Transverse colon (tissue), 4 donors: ENCODE data around the gene TRMT6. TPM values are rescaled to one million over a fixed set of nuclear protein-coding genes. Genes with fewer than 3 reads are reported as not detected.

ENCODE experiments used
- DNase-seq: peaks from one replicate; pipeline ENCODE4 v3.0.0-alpha.2; 2019
- H3K27ac ChIP-seq, 4 donors: fragments of 200-600 bp; sonication (generic); 2 replicates each; pipeline ENCODE4 v1.5.1; 2016 to 2018; ENCODE audit warnings: inconsistent platforms in 4 of 4
- H3K27me3 ChIP-seq: fragments of 200-600 bp; sonication (generic); 2 replicates; pipeline ENCODE4 v1.5.1; 2017; ENCODE audit warnings: inconsistent platforms
- H3K36me3 ChIP-seq, 4 donors: fragments of 200-600 bp; sonication (generic); 2 replicates each; pipeline ENCODE4 v1.5.1; 2017 to 2019; ENCODE audit warnings: inconsistent platforms in 4 of 4
- H3K4me1 ChIP-seq, 4 donors: fragments of 200-600 bp; sonication (generic); 2 replicates each; pipeline ENCODE4 v1.5.1; 2017 to 2020; ENCODE audit warnings: inconsistent platforms in 4 of 4
- H3K4me3 ChIP-seq, 4 donors: fragments of 200-600 bp; sonication (generic); 1 replicate in 1 of 4; 2 replicates in 3 of 4; pipeline versions ENCODE4 v1.5.1 to v1.6.1; 2017 to 2019; ENCODE audit warnings: inconsistent platforms in 4 of 4
- H3K9me3 ChIP-seq, 2 donors: fragments of 200-600 bp; sonication (generic); 2 replicates each; pipeline ENCODE4 v1.5.1; 2017 to 2019; ENCODE audit warnings: inconsistent platforms in 2 of 2
- CTCF ChIP-seq, 5 experiments: fragments of 200-600 bp in 3 of 5; fragments of 450-650 bp in 2 of 5; sonication (generic) in 3 of 5; IDR thresholded peaks; 1 replicate in 2 of 5; 2 replicates in 3 of 5; pipeline ENCODE4 v1.5.1; 2016 to 2017; ENCODE audit warnings: antibody characterized with exemption in 5 of 5, inconsistent platforms in 3 of 5, mild to moderate bottlenecking in 2 of 5, moderate library complexity in 1 of 5
- EP300 ChIP-seq: sonication (generic); formaldehyde crosslinking; IDR thresholded peaks from one replicate; pipeline ENCODE4 v1.6.1; 2017; ENCODE audit warnings: antibody characterized with exemption, low read depth
- POLR2A ChIP-seq: fragments of 450-650 bp; IDR thresholded peaks from one replicate; pipeline ENCODE4 v1.6.1; 2016; ENCODE audit warnings: antibody characterized with exemption, mild to moderate bottlenecking, moderate library complexity
- POLR2AphosphoS5 ChIP-seq, 3 donors: sonication (generic); formaldehyde crosslinking; IDR thresholded peaks; one replicate each; pipeline ENCODE4 v1.6.1; 2016; ENCODE audit warnings: antibody characterized with exemption in 3 of 3
- WGBS, 2 donors: methylation state at CpG; one replicate each; pipeline ENCODE4 v1.1.5; 2018; ENCODE audit warnings: low coverage in 1 of 2; 5-methylcytosine and 5-hydroxymethylcytosine counted together
- in situ Hi-C, 4 donors: fragments of 200-750 bp; cut with MboI; loops; one replicate each; pipeline versions ENCODE4 v1.15.0 to v1.15.1; 2017; ENCODE audit warnings: low sequenced_read_pairs in 3 of 4, low pct_ligation_motif_present in 1 of 4, low pct_unique_long_range_greater_than_20kb in 1 of 4
- intact Hi-C: fragments of 100-400 bp; cut with DNase I; formaldehyde crosslinking; loops from one replicate; pipeline ENCODE4 v1.15.1; 2023; ENCODE audit warnings: low total_unique reads
- total RNA-seq, 4 donors: library from RNA; depleted of rRNA; stranded (reverse); fragments of >200 nt; gene quantifications; one replicate each; pipeline ENCODE4 v1.1.0, GENCODE V29; 2016

The TRMT6 gene
- total RNA-seq, 4 donors from 2014 or later = 1.00 to 9.4 (median 4.3) TPM

- H3K27me3 ChIP-seq = no peaks in the 10 kb centered on the region
- H3K36me3 ChIP-seq = peaks cover 0 to 10% (median 4%) of the 10 kb centered on the region in 4 donors
- H3K9me3 ChIP-seq = no peaks in the 10 kb centered on the region
- no peak for DNase-seq
- no peak overlapping the region for H3K4me3 ChIP-seq
- 90 to 91% methylated on average over 3 of the region's 3 CpGs for WGBS, 2 donors
- H3K27ac ChIP-seq = no peak overlapping the region
- H3K4me1 ChIP-seq = peaks cover 0 to 5% (median 2%) of the 10 kb centered on the region in 4 donors
- intact Hi-C loops = no loop called here
- no peak for TF ChIP-seq POLR2A
- no peak for TF ChIP-seq EP300
- no peak for TF ChIP-seq CTCF (IDR thresholded peaks at IDR 0.05)
- TF ChIP-seq POLR2AphosphoS5 (IDR thresholded peaks at IDR 0.05) = no peak
- in situ Hi-C loops = no loop called here
These were observed 18.1 kb upstream of the TRMT6 start for GRCh38 chr20:5968462-5968861.

GRCh38 chr20:5967469-5967868, 17.1 kb upstream of the TRMT6 start:
- TF ChIP-seq CTCF (IDR thresholded peaks at IDR 0.05) (no peak), POLR2A (no peak), POLR2AphosphoS5 (IDR thresholded peaks at IDR 0.05) (no peak), EP300 (no peak)
- peaks cover 0 to under 1% (median 0%) of the 10 kb centered on the region in 4 donors for H3K4me1 ChIP-seq
- no peak overlapping the region for H3K27ac ChIP-seq
- no peaks in the 10 kb centered on the region for H3K9me3 ChIP-seq
- in situ Hi-C loops (no loop called here), intact Hi-C loops (no loop called here)
- WGBS, 2 donors = 92 to 96% methylated on average over 6 of the region's 6 CpGs
- peaks cover 0 to 10% (median 4%) of the 10 kb centered on the region in 4 donors for H3K36me3 ChIP-seq
- H3K27me3 ChIP-seq = no peaks in the 10 kb centered on the region
- no peak overlapping the region for H3K4me3 ChIP-seq
- DNase-seq = no peak

GRCh38 chr20:5949943-5950270, 426 bp downstream of the TRMT6 start:
- DNase-seq = no peak
- 0 to 2% methylated on average over 9 to 11 of the region's 11 CpGs for WGBS, 2 donors
- Histone ChIP-seq H3K9me3 (no peaks in the 10 kb centered on the region), H3K36me3 (peaks cover 0 to 5% (median 2%) of the 10 kb centered on the region in 4 donors), H3K27ac (peak overlapping the region; percentile 68 to 90 (median 87)), H3K4me1 (peaks cover 9 to 23% (median 17%) of the 10 kb centered on the region in 4 donors), H3K4me3 (peak overlapping the region; percentile 66 to 86 (median 74)), H3K27me3 (no peaks in the 10 kb centered on the region)
- in situ Hi-C loops (loop anchor here in 2 of 4 donors (10.0 to 25.0 kb wide), 3 partner anchors 45 to 413 kb away; no protein-coding TSS in a partner anchor), intact Hi-C loops (loop anchor here (10.0 kb wide), 1 partner anchor 125 kb away; no protein-coding TSS in a partner anchor)
- no peak for TF ChIP-seq EP300
- TF ChIP-seq POLR2AphosphoS5 (IDR thresholded peaks at IDR 0.05) = no peak
- no peak for TF ChIP-seq POLR2A
- no peak for TF ChIP-seq CTCF (IDR thresholded peaks at IDR 0.05)

DNA sequence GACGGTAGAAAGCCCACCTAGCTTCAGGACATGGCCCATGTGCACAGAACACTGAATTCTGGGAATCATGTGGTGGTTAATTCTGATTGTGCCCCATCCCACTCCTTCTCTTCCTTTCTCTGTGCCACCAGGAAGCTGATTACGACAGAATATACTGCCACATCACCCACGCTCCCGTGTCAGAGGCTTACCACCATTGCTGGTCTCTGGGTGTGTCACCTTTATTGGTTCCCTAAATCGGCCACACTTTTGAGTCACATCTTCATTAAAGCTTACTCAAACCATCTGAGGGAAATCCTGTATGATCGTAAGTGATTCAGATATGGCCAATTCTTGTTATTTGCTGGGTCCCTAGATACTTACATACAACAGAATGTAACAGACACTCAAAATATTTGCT, 3.1 kb downstream of the TRMT6 start:
- WGBS, 2 donors = 54 to 74% methylated on average over 4 to 6 of the region's 6 CpGs
- Histone ChIP-seq H3K27ac (no peak overlapping the region), H3K36me3 (peaks cover 0 to 28% (median 10%) of the 10 kb centered on the region in 4 donors), H3K4me3 (no peak overlapping the region), H3K4me1 (peaks cover 9 to 23% (median 17%) of the 10 kb centered on the region in 4 donors), H3K9me3 (no peaks in the 10 kb centered on the region), H3K27me3 (no peaks in the 10 kb centered on the region)
- DNase-seq = no peak
- no peak for TF ChIP-seq EP300
- TF ChIP-seq CTCF (IDR thresholded peaks at IDR 0.05) = no peak
- TF ChIP-seq POLR2AphosphoS5 (IDR thresholded peaks at IDR 0.05) = no peak
- TF ChIP-seq POLR2A = no peak
- in situ Hi-C loops = loop anchor here in 2 of 4 donors (10.0 to 25.0 kb wide), 3 partner anchors 48 to 410 kb away; no protein-coding TSS in a partner anchor
- intact Hi-C loops = no loop called here
